Natural killer cell (primary cell): ENCODE data around the gene WDR7. TPM values are rescaled to one million over a fixed set of nuclear protein-coding genes. Genes with fewer than 3 reads are reported as not detected.

Source experiments
- ATAC-seq, 3 donors: fragments of 150-1000 bp in 2 of 3; fragments of 200-7000 bp in 1 of 3; cut with Tn5 transposase; 1 replicate in 1 of 3; 2 replicates in 2 of 3; pipeline ENCODE4 v1.10.0; 2021; ENCODE audit warnings: mild to moderate bottlenecking in 2 of 3, moderate library complexity in 2 of 3
- DNase-seq, 2 donors: peaks; one replicate each; pipeline versions ENCODE4 v3.0.0 to v3.0.0-alpha.2; 2013 to 2021; ENCODE audit warnings: mixed read lengths in 1 of 2
- H3K27ac ChIP-seq: one replicate; pipeline ENCODE4 v1.5.1; 2013; ENCODE audit warnings: mild to moderate bottlenecking, low read length
- H3K27me3 ChIP-seq: one replicate; pipeline ENCODE4 v1.6.1; 2013; ENCODE audit warnings: low read length; ENCODE audit not compliant: control insufficient read depth, insufficient read depth
- H3K36me3 ChIP-seq: one replicate; pipeline ENCODE4 v1.6.1; 2013; ENCODE audit warnings: low read length; ENCODE audit not compliant: control insufficient read depth, insufficient read depth
- H3K4me1 ChIP-seq: one replicate; pipeline ENCODE4 v1.6.1; 2013; ENCODE audit warnings: low read length; ENCODE audit not compliant: control insufficient read depth, insufficient read depth
- H3K4me3 ChIP-seq: one replicate; pipeline ENCODE4 v1.5.1; 2013; ENCODE audit warnings: low read length
- H3K9me3 ChIP-seq: one replicate; pipeline ENCODE4 v1.6.1; 2013; ENCODE audit warnings: low read length; ENCODE audit not compliant: control insufficient read depth, insufficient read depth
- H3K27ac Mint-ChIP-seq, 2 donors: one replicate each; pipeline ENCODE4 v1.8.0; 2022; ENCODE audit warnings: mild to moderate bottlenecking in 2 of 2, mixed read lengths in 2 of 2, moderate library complexity in 1 of 2
- H3K27me3 Mint-ChIP-seq, 2 donors: one replicate each; pipeline ENCODE4 v1.8.0; 2022; ENCODE audit warnings: low read depth in 2 of 2, mixed read lengths in 2 of 2
- H3K36me3 Mint-ChIP-seq: one replicate; pipeline ENCODE4 v1.8.0; 2022; ENCODE audit warnings: mixed read lengths
- H3K4me1 Mint-ChIP-seq, 2 donors: one replicate each; pipeline ENCODE4 v1.8.0; 2022; ENCODE audit warnings: mixed read lengths in 2 of 2
- H3K4me3 Mint-ChIP-seq: one replicate; pipeline ENCODE4 v1.8.0; 2022; ENCODE audit warnings: mild to moderate bottlenecking, moderate library complexity, mixed read lengths
- H3K9me3 Mint-ChIP-seq, 2 donors: one replicate each; pipeline ENCODE4 v1.8.0; 2022; ENCODE audit warnings: mixed read lengths in 2 of 2
- CTCF ChIP-seq: fragments of 200-600 bp; IDR thresholded peaks from one replicate; pipeline ENCODE4 v1.8.0; 2022; ENCODE audit warnings: antibody characterized with exemption
- WGBS: methylation state at CpG from one replicate; pipeline ENCODE4 v1.1.7; 2013; ENCODE audit warnings: missing lambda C conversion rate; ENCODE audit not compliant: insufficient coverage; 5-methylcytosine and 5-hydroxymethylcytosine counted together
- intact Hi-C: fragments of 100-400 bp; cut with micrococcal nuclease; formaldehyde crosslinking; loops from one replicate; pipeline ENCODE4 v1.14.2; 2022
- total RNA-seq, 4 donors: library from RNA; stranded (reverse); fragments of 120-200 nt in 1 of 4; gene quantifications; one replicate each; pipeline versions ENCODE4 v1.2.3 to v1.2.4, GENCODE V29; 2013 to 2022

The WDR7 gene
- total RNA-seq, 3 donors from 2014 or later (not counting 1 experiment from before 2014, with no cell fraction given): 71.1 to 103 (median 77.3) TPM

GRCh38 chr18:56844556-56844955, 193.4 kb downstream of the WDR7 start:
- H3K36me3 Mint-ChIP-seq: peaks cover 8% of the 10 kb centered on the region
- Histone ChIP-seq H3K4me1 (no peaks in the 10 kb centered on the region), H3K36me3 (no peaks in the 10 kb centered on the region), H3K9me3 (peaks cover 7% of the 10 kb centered on the region), H3K27me3 (no peaks in the 10 kb centered on the region), H3K4me3 (no peak overlapping the region), H3K27ac (no peak overlapping the region)
- no peak for ATAC-seq
- peaks cover 3 to 9% of the 10 kb centered on the region in 2 donors for H3K9me3 Mint-ChIP-seq
- no peaks in the 10 kb centered on the region for H3K27me3 Mint-ChIP-seq
- no peak overlapping the region for H3K4me3 Mint-ChIP-seq
- TF ChIP-seq CTCF: no peak
- WGBS: 80% methylated on average over 1 of the region's 1 CpG
- peaks cover 0 to 8% of the 10 kb centered on the region in 2 donors for H3K4me1 Mint-ChIP-seq
- H3K27ac Mint-ChIP-seq: no peak overlapping the region
- DNase-seq: no peak
- intact Hi-C loops: no loop called here

- no peak for TF ChIP-seq CTCF
- DNase-seq (no peak), ATAC-seq (no peak)
- no peaks in the 10 kb centered on the region for H3K36me3 ChIP-seq
- no peaks in the 10 kb centered on the region for H3K4me1 ChIP-seq
- Mint-ChIP-seq H3K4me1 (peaks cover 0 to 22% of the 10 kb centered on the region in 2 donors), H3K27ac (no peak overlapping the region), H3K4me3 (no peak overlapping the region), H3K9me3 (peaks cover under 1 to 6% of the 10 kb centered on the region in 2 donors), H3K36me3 (peaks cover 5% of the 10 kb centered on the region), H3K27me3 (no peaks in the 10 kb centered on the region)
- intact Hi-C loops: no loop called here
- no peaks in the 10 kb centered on the region for H3K27me3 ChIP-seq
- H3K27ac ChIP-seq: no peak overlapping the region
- peaks cover 7% of the 10 kb centered on the region for H3K9me3 ChIP-seq
- no peak overlapping the region for H3K4me3 ChIP-seq
- WGBS: 53% methylated on average over 1 of the region's 1 CpG
Measured at GRCh38 chr18:56851774-56852173, 200.6 kb downstream of the WDR7 start.

- Histone ChIP-seq H3K27ac (no peak overlapping the region), H3K27me3 (no peaks in the 10 kb centered on the region), H3K4me3 (no peak overlapping the region), H3K36me3 (no peaks in the 10 kb centered on the region), H3K9me3 (no peaks in the 10 kb centered on the region), H3K4me1 (no peaks in the 10 kb centered on the region)
- intact Hi-C loops: no loop called here
- no peaks in the 10 kb centered on the region for H3K36me3 Mint-ChIP-seq
- no peak for ATAC-seq
- 93% methylated on average over 4 of the region's 5 CpGs for WGBS
- TF ChIP-seq CTCF: no peak
- no peak for DNase-seq
- no peak overlapping the region for H3K4me3 Mint-ChIP-seq
- no peaks in the 10 kb centered on the region for H3K27me3 Mint-ChIP-seq
- no peak overlapping the region for H3K27ac Mint-ChIP-seq
- peaks cover 0 to 1% of the 10 kb centered on the region in 2 donors for H3K9me3 Mint-ChIP-seq
- H3K4me1 Mint-ChIP-seq: peaks cover 0 to 22% of the 10 kb centered on the region in 2 donors
Measured at GRCh38 chr18:56853961-56854360, 202.8 kb downstream of the WDR7 start.

- Histone ChIP-seq H3K27ac (no peak overlapping the region), H3K9me3 (no peaks in the 10 kb centered on the region), H3K4me3 (no peak overlapping the region), H3K36me3 (no peaks in the 10 kb centered on the region), H3K27me3 (no peaks in the 10 kb centered on the region), H3K4me1 (no peaks in the 10 kb centered on the region)
- no peak overlapping the region for H3K27ac Mint-ChIP-seq
- H3K4me3 Mint-ChIP-seq: no peak overlapping the region
- no peak for TF ChIP-seq CTCF
- 90% methylated on average over 6 of the region's 6 CpGs for WGBS
- ATAC-seq (no peak), DNase-seq (no peak)
- H3K27me3 Mint-ChIP-seq: no peaks in the 10 kb centered on the region
- peaks cover 0 to 5% of the 10 kb centered on the region in 2 donors for H3K4me1 Mint-ChIP-seq
- no peaks in the 10 kb centered on the region for H3K36me3 Mint-ChIP-seq
- intact Hi-C loops: no loop called here
- H3K9me3 Mint-ChIP-seq: no peaks in the 10 kb centered on the region
Measured at GRCh38 chr18:56861244-56861643, 210.1 kb downstream of the WDR7 start.
